ENCODE data around the gene AGER.

DNA sequence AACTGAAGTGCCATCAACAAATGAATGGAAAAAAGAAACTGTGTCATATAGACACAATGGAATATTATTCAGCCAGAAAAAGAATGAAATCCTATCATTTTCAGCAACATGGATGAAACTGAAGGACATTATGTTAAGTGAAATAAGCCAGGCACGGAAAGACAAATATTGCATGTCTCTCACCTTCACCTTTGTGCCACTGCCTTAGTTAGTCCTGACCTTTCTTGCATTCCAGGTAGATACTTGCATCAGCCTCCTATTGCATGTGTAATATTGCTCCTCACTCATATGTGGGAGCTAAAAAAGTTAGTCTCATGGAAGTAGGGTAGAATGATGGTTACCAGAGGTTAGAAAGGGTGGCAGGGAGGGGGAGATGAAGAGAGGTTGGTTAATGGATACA, 24.9 kb upstream of the AGER start:
- TF ChIP-seq, protein P1, sequence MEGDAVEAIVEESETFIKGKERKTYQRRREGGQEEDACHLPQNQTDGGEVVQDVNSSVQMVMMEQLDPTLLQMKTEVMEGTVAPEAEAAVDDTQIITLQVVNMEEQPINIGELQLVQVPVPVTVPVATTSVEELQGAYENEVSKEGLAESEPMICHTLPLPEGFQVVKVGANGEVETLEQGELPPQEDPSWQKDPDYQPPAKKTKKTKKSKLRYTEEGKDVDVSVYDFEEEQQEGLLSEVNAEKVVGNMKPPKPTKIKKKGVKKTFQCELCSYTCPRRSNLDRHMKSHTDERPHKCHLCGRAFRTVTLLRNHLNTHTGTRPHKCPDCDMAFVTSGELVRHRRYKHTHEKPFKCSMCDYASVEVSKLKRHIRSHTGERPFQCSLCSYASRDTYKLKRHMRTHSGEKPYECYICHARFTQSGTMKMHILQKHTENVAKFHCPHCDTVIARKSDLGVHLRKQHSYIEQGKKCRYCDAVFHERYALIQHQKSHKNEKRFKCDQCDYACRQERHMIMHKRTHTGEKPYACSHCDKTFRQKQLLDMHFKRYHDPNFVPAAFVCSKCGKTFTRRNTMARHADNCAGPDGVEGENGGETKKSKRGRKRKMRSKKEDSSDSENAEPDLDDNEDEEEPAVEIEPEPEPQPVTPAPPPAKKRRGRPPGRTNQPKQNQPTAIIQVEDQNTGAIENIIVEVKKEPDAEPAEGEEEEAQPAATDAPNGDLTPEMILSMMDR (IDR thresholded peaks at IDR 0.05) = no peak
- no peak for TF ChIP-seq POLR2A (IDR thresholded peaks at IDR 0.05)
